A673 (cell line): ENCODE data around the gene S100A3.
"Not testable (repeated sequence)": the region's sequence is repeated elsewhere in the genome, so short reads cannot be mapped to it uniquely, and the experiment has no call there.

Experiments used
- EZH2 ChIP-seq: fragments of 200-600 bp; sonication (generic); IDR thresholded peaks from 2 replicates; pipeline ENCODE4 v1.6.1; 2017; ENCODE audit warnings: borderline replicate concordance, low read depth, mild to moderate bottlenecking, mixed read lengths, antibody characterized with exemption, low read length; ENCODE audit not compliant: poor library complexity, severe bottlenecking
- TF ChIP-seq, protein P1 (sequence below): fragments of 300-800, 200-600 bp; sonication (generic); conservative IDR thresholded peaks from 2 replicates; pipeline ENCODE4 v1.5.1; 2017; ENCODE audit warnings: low read depth, mild to moderate bottlenecking, antibody characterized with exemption, low read length, moderate library complexity, mixed read lengths

DNA sequence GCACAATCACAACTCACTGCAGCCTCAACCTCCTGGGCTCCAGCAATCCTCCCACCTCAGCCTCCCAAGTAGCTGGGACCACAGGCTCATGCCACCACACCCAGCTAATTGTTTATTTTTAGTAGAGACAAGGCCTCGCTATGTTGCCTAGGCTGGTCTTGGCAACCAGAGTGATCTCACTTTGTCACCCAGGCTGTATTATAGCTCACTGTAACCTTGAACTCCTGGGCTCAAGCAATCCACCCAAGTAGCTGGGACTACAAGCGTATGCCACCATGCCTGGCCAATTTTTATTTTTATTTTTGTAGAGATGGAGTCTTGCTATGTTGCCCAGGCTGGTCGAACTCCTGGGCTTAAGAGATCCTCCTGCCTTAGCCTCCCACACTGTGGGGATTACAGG, 13.0 kb upstream of the S100A3 start:
- TF ChIP-seq, protein P1, sequence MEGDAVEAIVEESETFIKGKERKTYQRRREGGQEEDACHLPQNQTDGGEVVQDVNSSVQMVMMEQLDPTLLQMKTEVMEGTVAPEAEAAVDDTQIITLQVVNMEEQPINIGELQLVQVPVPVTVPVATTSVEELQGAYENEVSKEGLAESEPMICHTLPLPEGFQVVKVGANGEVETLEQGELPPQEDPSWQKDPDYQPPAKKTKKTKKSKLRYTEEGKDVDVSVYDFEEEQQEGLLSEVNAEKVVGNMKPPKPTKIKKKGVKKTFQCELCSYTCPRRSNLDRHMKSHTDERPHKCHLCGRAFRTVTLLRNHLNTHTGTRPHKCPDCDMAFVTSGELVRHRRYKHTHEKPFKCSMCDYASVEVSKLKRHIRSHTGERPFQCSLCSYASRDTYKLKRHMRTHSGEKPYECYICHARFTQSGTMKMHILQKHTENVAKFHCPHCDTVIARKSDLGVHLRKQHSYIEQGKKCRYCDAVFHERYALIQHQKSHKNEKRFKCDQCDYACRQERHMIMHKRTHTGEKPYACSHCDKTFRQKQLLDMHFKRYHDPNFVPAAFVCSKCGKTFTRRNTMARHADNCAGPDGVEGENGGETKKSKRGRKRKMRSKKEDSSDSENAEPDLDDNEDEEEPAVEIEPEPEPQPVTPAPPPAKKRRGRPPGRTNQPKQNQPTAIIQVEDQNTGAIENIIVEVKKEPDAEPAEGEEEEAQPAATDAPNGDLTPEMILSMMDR = not testable (repeated sequence)
- TF ChIP-seq EZH2 = not testable (repeated sequence)
